DND-41 (cell line): ENCODE measurements around the gene CREBBP.

Experiments used
- CTCF ChIP-seq: IDR thresholded peaks from 2 replicates; pipeline ENCODE4 v1.5.1; 2012; ENCODE audit warnings: borderline replicate concordance, low read length, moderate library complexity, mild to moderate bottlenecking; ENCODE audit not compliant: poor library complexity, severe bottlenecking; ENCODE audit errors: extremely low read depth
- EZH2 ChIP-seq: IDR thresholded peaks from 3 replicates; pipeline ENCODE4 v1.6.1; 2012; ENCODE audit warnings: borderline replicate concordance, low read depth, mild to moderate bottlenecking, moderate library complexity, low read length, inconsistent platforms; ENCODE audit not compliant: severe bottlenecking

GRCh38 chr16:3677994-3678393, 202.5 kb downstream of the CREBBP start:
- no peak for TF ChIP-seq CTCF
- TF ChIP-seq EZH2: no peak
